ENCODE measurements around the gene DHRS11. TPM values are rescaled to one million over a fixed set of nuclear protein-coding genes. Genes with fewer than 3 reads are reported as not detected.

DHRS11 gene
- total RNA-seq, 1 experiment from 2014 or later: 27.9 TPM

DNA sequence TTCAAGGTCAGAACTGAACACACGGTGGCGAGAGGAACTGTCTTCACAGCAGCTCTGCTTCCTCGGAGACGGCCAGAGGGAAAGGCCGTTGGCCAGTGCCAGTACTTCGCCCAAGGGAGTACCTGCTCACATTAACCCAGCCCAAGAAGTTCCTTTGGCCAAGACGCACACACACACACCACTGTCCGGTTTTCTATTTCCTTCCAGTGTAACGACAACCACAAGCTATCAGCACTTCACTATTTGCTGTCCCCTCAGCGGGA is 47.7 kb upstream of the DHRS11 start:
- peaks cover 0 to 9% (median 2%) of the 10 kb centered on the region in 3 experiments; a peak in 6 of 7 replicates for H3K36me3 Mint-ChIP-seq (ENCODE audit: insufficient read depth in 1 of 3, low read depth in 3 of 3)
- no peak overlapping the region for H2AK5ac ChIP-seq (ENCODE audit: insufficient read length, low read length)
- peak overlapping the region; percentile 65 for H3K4me2 ChIP-seq (ENCODE audit: insufficient read depth, insufficient read length, low read length)
- H2BK5ac ChIP-seq (ENCODE audit: insufficient read length, low read length): no peak overlapping the region
- no peak overlapping the region for H4K8ac ChIP-seq (replicated peaks; ENCODE audit: insufficient read length, low read depth, low read length)
- H3K79me1 ChIP-seq (ENCODE audit: insufficient read depth, low read depth, low read length, poor library complexity, severe bottlenecking): no peaks in the 10 kb centered on the region
- H3K27ac ChIP-seq (ENCODE audit: insufficient read length, low read depth, low read length): no peak overlapping the region
- DNase-seq: peak; percentile 66
- H3K4ac ChIP-seq (ENCODE audit: low read depth, low read length): no peak overlapping the region
- H3K4me1 ChIP-seq (ENCODE audit: insufficient read depth, low read length): no peaks in the 10 kb centered on the region
- H2AFZ ChIP-seq (ENCODE audit: low read length): no peak overlapping the region
- no peak overlapping the region for H3K23ac ChIP-seq (ENCODE audit: insufficient read length, low read depth, low read length)
- H2BK120ac ChIP-seq (ENCODE audit: low read depth, low read length, poor library complexity, severe bottlenecking): no peak overlapping the region
- H3K4me1 Mint-ChIP-seq: peaks cover 15 to 18% of the 10 kb centered on the region in 2 experiments
- no peak overlapping the region for H3K56ac ChIP-seq (ENCODE audit: insufficient read length, low read depth, low read length)
- no peaks in the 10 kb centered on the region for H3K9me3 Mint-ChIP-seq
- H3K18ac ChIP-seq (ENCODE audit: insufficient read length, low read depth, low read length): no peak overlapping the region
- peaks cover 13% of the 10 kb centered on the region; the same call in 1 of the 2 replicates for H3K79me2 ChIP-seq (ENCODE audit: insufficient read depth, low read length)
- no peak overlapping the region for H3K14ac ChIP-seq (ENCODE audit: insufficient read depth, low read length)
- no peaks in the 10 kb centered on the region for H3K27me3 Mint-ChIP-seq (ENCODE audit: low read depth)
- no peak overlapping the region for H2BK12ac ChIP-seq (ENCODE audit: insufficient read length, low read depth, low read length)
- no CpG with 5 or more reads among the region's 10 CpGs for WGBS (ENCODE audit: extremely low coverage, insufficient read length, low lambda C conversion rate)
- H3K9me3 ChIP-seq (ENCODE audit: control insufficient read depth, low read depth, low read length): no peaks in the 10 kb centered on the region
- peak overlapping the region; percentile 87 to 97 for H3K4me3 Mint-ChIP-seq
- peaks cover 5% of the 10 kb centered on the region for H3K23me2 ChIP-seq (ENCODE audit: insufficient read length, low read depth, low read length, poor library complexity, severe bottlenecking)
- TF ChIP-seq, protein P1, sequence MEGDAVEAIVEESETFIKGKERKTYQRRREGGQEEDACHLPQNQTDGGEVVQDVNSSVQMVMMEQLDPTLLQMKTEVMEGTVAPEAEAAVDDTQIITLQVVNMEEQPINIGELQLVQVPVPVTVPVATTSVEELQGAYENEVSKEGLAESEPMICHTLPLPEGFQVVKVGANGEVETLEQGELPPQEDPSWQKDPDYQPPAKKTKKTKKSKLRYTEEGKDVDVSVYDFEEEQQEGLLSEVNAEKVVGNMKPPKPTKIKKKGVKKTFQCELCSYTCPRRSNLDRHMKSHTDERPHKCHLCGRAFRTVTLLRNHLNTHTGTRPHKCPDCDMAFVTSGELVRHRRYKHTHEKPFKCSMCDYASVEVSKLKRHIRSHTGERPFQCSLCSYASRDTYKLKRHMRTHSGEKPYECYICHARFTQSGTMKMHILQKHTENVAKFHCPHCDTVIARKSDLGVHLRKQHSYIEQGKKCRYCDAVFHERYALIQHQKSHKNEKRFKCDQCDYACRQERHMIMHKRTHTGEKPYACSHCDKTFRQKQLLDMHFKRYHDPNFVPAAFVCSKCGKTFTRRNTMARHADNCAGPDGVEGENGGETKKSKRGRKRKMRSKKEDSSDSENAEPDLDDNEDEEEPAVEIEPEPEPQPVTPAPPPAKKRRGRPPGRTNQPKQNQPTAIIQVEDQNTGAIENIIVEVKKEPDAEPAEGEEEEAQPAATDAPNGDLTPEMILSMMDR (conservative IDR thresholded peaks at IDR 0.05): no peak
- no peak overlapping the region for H4K91ac ChIP-seq (ENCODE audit: insufficient read length, low read depth, low read length)
- no peak overlapping the region for H4K5ac ChIP-seq (ENCODE audit: insufficient read length, low read depth, low read length)
- H3K27me3 ChIP-seq (ENCODE audit: insufficient read depth, low read length): no peaks in the 10 kb centered on the region
- H2BK15ac ChIP-seq (ENCODE audit: low read depth, low read length): no peak overlapping the region
- no peak overlapping the region for H3T11ph ChIP-seq (ENCODE audit: low read length)
- H3K27ac Mint-ChIP-seq: peak overlapping the region; percentile 91 to 97 (median 91)
- H4K20me1 ChIP-seq (ENCODE audit: control insufficient read depth, insufficient read depth, insufficient read length): no peaks in the 10 kb centered on the region
- no peak overlapping the region for H2BK20ac ChIP-seq (ENCODE audit: low read depth, low read length, poor library complexity, severe bottlenecking)
- peak overlapping the region; percentile 70 for H3K9ac ChIP-seq (ENCODE audit: extremely low read depth, insufficient read length, low read length)

All from H9 (cell line).